Fibroblast of skin of right biceps (primary cell): ENCODE measurements around the gene SLC6A5.
"Not testable (repeated sequence)": the region's sequence is repeated elsewhere in the genome, so short reads cannot be mapped to it uniquely, and the experiment has no call there.

Experiments used
- DNase-seq: peaks from one replicate; pipeline ENCODE4 v3.0.0-alpha.2; 2013

SLC6A5 gene

DNA sequence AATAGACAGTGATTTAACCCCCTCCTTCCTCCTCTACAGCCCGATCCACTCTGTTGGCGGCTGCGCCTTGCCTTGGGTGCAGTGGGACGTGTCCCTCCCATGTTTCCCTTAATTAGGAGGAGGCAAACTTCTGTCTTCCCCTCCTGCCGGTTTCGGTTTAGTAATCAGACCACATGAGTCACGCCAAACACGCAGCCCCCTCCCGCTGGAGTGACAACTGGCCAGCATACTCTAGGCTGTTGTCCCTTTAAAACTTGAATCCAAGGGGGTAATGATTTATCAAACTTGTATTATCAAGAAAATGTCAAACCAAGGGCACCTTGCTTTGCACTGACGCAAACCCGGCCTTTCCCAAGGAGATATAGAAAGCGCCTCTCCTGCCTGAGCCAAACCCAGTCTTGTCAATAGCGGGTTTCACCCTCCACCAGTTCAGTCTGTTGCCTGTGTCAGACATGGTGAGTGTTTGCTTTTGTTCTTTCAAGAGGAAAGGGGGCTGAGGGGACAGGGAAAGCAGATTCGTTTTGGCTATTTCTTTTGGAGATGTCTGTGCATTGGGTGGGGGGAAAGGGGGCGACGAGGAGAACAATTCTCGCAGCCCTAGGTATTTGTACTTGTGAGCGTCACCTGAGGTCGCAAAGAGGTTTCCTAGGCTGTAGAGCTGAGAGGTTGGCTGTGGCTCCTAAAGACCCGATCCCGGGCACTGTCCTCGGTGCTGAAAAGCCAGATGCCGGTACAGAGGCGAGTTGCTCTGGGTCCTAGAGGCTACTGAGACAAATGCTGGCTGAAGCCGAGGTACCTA is at the start of gene SLC6A5:
Gene SLC6A5 (plus strand): TSS at position 388 of the 799 bp plus-strand sequence. CDS start 65 bp downstream, at position 453.
- DNase-seq, result peak; percentile 35

DNA sequence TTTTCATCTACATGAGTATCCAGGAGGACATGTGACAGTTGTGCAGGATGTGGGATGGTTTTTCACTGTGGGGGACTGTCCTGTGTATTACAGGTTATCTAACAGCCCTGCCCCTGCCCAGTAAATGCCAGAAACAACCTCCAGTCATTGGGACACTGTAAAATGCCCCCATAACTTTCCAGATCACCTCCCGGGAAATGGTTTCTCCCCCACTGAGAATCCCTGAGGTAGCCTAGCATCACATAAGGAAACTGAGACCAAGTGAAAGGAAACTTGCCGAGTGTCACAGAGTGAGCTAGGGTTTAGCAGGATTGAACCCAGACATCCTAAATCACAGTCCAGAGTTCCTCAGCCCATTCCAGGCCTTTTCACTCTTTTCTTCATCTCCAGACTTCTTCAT is 48.3 kb upstream of the SLC6A5 start:
- no peak for DNase-seq

DNA sequence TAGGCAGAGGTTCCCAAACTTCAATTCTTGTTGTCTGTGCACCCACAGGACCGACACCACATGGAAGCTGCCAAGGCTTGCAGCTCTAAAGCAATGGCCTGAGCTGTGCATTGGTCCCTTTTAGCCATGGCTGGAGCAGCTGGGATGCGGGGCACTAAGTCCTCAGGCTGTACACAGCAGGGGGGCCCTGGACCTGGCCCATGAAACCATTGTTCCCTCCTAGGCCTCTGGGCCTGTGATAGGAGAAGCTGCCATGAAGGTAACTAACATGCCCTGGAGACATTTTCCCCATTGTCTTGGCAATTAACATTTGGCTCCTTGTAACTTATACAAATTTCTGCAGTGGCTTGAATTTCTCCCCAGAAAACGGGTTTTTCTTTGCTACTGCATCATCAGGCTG is 43.6 kb upstream of the SLC6A5 start:
- DNase-seq, result no peak

DNA sequence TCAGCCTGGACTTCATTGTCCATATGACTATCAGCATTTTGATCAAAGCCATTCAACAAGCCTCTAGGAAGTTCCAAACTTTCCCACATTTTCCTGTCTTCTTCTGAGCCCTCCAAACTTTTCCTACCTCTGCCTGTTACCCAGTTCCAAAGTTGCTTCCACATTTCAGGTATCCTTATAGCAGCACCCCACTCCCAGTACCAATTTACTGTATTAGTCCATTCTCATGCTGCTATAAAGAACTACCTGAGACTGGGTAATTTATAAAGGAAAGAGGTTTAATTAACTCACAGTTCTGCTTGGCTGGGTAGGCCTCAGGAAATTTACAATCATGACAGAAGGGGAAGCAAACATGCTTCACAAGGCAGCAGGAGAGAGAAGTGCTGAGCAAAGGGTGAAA is 43.0 kb upstream of the SLC6A5 start:
- not testable (repeated sequence) for DNase-seq

DNA sequence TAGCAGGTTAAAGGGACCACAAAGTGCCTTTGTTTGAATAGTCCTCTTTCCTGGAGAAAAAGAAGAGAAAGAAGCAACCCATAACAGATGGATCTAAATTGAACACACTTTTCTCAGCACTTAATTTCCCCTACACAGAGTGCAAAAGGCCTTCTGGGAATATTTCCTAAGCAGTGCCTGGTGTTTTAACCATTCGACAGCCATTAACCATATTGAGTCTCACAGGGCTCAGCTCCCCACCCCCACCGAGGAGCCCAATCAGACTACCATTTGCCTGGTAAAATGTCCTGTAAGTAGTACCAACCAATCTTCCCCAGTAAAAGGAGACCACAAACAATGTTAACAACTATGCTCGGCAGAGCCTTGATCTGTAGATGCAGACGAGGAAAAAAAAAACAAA is 40.7 kb upstream of the SLC6A5 start:
- DNase-seq, result no peak

DNA sequence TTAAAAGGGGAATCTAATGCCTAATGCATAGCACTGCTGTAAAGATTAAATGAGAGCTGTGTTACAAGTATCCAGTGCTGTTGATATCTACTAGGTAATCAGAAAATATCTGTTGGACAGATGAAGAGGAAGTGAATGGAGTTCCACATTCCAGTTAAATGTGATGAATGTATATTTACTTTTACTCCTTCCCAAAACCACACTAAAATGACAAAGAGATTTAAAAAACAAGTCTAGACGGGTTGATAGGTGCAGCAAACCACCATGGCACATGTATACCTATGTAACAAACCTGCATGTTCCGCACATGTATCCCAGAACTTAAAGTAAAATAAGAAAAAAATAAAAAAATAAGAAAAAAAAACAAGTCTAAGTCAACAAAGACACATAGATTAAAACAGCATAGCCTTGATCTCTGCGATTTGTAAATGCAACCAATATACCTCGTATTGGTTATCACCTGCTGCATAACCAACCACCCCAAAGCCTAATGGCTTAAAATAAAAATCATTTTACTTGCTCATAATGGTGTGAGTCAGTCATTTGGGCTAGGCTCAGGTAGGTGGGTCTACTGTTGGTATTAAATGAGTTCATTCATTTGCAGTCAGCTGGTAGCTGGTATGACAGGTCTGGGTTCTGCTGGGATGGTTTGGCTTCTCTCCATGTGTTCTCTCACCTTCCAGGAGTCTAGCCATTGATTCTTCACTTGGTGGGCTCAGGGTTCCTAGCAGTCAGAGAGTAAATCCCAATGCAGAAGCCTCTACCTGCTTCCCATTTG is 39.7 kb upstream of the SLC6A5 start:
- DNase-seq, result no peak

DNA sequence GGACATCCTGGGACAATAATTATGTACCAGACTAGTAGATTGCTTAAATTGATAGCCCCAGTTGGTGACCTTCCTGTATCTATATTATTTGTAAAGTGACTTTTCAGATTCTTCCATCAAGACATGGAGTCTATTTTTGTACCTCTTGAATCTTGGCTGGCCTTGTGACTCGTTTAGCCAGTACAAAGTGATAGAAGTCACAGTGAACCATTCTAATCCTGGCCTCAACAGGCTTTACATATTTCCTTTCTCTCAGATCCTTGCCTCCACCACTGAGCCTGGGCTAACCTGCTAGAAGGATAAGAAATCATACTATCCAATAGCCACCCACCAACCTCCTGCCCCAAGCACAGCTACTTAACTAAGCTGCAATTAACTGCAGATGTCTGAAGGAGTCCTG is 37.5 kb upstream of the SLC6A5 start:
- DNase-seq, result no peak

DNA sequence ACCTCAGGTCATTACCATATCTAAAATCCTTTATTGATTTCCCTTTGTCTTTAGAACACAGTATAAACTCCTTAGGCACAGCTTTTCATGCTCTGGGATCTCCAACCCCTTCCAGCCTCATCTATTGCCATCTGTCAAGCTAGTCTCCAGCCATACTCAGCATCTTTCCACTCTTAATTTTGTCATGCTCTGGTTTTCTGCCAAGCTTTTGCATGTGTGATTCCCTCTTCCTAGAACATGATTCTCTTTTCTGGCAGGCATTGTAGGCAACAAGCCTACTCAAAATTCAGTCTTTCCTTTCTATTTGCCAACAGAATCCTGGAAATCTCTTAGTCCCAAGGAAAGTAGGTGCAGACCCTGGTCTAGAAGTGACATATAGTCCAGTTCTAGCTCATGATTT is 35.5 kb upstream of the SLC6A5 start:
- DNase-seq, result no peak

DNA sequence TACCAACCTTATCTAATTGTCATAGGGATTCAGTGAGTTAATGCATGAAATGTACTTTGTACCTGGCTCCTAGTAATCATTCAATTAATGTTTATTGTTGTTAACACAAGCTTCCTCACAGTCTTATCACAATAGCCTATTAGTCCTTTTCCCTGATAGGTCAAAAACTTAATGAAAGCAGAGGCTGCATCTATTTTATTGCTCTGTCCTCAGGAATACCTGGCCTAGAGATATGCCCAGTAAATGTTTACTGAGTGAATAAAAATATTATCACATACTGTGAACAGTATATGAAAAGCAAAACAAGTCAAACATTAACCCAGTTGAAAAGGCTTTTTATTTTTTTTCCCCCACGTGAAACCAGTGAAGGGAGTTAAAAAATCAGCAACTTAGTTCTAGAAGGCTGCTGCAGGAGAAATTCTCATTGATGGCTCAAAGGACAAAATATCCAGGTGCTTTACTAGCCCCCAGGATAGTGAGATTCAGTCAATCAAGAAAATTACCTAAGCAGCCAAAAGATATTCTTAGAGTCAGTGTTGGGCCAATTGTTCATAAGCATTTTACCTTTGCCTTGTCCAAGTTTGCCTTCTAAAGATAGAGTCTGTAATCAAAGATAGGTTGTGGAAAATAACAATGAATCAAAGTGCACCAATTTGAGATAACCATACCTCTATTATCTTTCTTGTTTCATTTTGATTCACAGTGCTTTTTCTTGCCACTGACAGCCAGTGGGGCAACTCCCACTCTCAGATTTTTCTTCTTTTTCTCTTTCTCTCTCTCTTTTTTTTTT is 34.4 kb upstream of the SLC6A5 start:
- DNase-seq, result no peak

DNA sequence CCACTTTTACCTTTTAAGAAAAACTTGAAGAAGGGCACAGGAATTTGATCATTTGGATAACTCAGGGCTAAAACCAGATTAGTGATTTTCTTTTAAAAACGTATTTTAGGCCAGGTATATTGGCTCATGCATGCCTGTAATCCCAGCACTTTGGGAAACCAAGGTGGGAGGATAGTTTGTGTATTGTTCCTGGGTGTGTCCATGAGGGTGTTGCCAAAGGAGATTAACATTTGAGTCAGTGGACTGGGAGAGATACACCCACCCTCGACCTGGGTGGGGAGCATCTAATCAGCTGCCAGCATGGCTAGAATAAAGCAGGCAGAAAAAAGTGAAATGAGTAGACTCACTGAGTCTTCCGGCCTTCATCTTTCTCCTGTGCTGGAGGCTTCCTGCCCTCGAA is 33.3 kb upstream of the SLC6A5 start:
- DNase-seq, result not testable (repeated sequence)

DNA sequence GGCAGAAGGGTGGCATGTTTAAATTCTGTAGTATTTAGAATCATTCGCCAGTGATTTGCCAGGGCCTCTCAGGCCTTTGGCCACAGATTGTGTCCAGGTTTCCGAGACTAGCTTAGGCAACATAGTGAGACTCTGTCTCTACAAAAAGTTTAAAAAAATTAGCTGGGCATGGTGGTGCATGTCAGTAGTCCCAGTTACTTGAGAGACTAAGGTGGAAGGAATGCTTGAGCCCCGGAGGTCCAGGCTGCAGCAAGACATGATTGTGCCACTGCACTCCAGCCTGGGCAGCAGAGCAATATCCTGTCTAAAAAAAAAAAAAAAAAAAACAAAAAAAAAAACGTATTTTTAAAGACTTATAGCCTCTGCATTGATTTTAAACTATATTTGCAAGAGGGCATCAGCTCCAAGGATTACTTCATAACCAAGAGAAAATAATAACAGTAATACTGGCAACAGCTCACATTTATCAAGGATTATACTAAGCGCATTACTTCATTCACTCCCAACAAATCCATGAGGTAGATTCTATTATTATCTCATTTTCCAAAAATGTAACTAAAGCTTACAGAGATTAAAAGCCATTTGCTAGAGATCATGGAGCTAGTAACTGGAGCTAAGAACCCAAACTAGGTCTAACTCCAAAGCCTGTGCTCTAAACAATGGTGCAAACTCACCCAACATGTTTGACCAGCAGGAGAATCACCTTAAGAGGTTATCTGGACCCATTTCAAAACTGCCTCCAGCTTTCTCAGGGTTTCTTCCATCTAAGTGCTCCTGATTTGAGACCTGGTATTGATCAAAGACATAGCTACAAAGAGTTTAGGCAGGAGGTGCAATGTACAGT is 32.6 kb upstream of the SLC6A5 start:
- no peak for DNase-seq

DNA sequence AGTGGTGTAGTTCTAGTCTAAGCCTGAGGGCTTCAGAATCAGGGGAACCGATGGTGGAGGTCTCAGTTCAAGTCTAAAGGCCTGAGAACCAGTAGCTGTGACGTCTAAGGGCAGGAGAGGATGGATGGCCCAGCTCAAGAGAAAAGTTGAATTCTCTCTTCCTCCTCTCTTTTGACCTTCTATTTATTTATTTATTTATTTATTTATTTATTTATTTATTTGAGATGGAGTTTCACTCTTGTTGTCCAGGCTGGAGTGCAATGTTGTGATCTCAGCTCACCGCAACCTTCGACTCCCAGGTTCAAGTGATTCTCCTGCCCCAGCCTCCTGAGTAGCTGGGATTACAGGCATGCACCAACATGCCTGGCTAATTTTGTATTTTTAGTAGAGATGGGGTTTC is 19.7 kb upstream of the SLC6A5 start:
- not testable (repeated sequence) for DNase-seq

DNA sequence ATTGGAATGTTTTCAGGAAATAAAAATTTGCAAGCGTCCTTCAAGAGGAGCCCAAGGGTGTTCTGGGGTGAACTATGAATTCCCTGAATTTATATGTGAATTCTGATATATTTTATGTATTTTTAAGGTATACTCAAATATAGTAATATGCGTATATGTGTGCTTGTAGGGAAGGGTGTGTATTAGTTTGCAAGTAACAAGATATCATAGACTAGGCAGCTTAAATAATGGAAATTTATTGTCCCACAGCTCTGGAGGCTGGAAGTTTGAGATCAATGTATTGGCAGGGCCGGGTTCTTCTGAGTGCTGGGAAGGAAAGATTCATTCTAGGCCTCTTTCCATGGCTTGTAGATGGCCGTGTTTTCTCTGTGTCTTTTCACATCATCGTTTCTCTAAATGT is 16.2 kb upstream of the SLC6A5 start:
- DNase-seq, result no peak

DNA sequence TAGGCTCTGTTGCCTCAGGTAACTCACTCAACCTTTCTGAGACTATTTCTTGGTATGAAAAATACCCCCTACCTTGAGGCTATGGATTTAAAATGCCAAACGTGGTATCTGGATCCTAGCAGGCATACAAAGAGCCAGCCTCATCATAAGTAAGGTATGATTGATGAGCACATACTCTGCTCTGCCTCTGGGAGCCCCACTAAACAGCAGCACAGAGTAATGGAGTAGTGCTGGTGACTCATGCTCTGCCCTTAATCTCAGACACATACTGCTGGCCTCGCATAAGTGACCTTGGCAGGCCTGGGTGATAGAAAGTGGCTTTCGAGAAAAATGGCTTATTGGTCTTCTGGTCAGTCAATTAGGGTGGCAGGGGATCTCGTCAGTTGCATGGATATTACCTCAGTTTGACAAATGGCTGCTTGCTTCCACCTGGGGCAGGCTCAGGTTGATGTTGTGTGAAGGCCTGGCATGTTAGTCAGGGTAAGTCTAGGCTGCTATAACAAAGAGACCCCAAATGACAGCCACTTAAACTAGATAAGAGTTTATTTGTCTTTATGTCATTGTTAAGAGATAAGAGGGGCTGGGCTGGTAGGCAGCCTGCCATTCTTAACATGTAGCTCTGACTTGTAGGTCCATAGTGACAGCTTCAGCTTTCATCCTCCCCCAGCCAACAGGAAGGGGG is 15.2 kb upstream of the SLC6A5 start:
- DNase-seq, result no peak

DNA sequence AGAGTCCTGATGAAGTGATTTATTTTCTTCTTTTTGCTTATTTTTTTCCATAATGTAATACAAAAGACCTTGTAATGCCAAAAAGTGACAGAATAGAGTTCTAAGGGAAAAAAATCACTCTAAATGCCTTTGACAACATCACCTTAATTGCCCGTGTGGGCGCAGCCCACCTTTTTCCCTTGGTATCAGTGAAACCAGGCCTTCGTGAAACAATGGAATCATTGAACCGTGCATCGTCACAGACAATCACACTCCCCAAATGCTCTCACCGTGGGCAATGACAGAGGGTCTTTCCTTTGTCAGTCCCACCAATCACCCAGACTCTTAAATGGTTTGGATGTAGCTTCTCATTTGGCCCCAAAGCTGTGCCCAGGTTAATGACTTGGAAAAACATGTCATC is 9.6 kb upstream of the SLC6A5 start:
- DNase-seq, result no peak

DNA sequence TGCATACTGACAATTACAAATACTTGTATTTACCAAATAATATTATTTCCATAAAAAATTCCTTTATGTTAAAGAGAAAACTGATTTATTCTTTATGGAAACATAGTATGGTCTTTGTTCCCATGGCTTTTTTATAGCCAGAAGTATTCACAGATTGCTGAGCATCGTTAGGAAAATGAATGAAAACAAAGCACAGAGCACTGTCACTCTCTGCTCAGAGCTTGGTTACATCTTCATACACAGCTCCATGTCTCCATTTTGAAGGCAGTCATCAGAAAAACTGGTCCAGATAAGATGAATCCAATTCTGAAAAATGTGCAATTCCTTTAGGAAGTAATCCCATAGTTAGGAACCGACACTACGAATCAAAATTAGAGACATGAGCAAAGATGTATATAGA is 9.0 kb upstream of the SLC6A5 start:
- no peak for DNase-seq

DNA sequence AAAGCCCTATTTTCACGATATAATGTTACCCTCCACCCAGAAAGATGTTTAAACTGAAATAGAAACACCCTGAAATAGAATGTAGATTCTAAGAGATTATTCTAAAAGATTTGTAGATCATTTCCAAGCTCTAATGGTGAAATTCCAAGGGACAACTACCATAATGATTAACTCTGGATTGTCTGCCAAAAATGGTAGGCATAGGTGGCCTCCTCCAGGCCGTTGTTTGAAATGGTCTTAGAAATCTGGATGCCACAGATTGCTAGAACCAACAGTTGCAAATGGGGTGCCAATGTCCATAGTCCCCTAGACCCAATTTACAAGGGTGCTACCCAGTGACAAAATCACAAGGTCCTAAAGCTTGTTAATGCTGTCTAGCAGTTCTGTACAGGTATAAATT is 6.7 kb upstream of the SLC6A5 start:
- DNase-seq, result no peak

DNA sequence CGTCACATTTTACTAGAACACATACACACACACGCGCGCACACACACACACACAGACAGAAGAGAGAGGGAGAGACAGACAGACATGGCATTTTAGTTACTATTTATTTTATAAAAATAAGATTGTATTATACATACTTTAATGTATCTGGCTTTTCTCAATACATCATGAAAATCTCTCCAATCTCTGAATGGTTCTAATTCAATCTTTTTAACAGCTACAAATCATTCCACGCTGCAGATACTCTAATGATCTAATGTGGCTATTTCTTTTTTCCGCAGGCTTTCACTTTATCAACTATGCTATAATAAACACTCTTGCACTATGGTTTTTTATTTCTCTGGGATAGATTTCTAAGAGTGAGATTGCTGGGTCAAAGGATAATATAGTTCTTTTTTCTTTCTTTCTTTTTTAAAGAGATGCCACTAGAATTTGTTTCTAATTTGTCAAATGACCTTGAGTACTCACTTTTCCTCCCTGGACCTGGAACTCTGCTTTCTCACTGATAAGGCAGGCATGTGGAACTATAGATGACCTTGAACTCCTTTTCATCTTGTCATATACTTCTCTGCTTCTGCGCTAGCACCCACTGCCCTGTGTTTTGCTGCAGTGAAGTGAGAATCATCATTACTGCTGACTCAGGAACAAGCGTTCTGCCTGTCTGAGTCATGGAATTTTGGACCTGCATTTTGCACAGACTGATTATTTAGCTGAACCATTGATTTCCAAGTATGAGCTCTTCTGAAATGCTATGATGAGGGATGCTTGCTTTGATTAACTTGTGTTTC is 4.9 kb upstream of the SLC6A5 start:
- no peak for DNase-seq

DNA sequence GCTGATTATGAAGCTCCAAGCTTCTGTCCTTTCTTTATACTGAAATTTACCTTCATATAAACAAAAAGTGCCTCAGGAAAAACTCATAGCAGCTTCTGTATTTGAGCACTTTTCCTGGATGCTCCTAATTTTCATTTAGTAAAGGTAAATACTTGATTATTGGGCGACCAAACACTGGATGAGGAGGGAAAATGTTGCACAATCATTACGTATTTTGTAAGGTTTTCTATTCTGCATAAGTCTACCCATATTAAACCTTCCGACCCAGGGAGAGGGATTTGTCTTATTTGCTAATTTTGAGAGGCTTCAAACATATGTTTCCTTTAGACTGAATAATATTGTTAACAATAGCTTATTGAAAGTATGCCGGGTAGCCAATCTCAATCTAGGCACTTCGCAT is 4.3 kb upstream of the SLC6A5 start:
- DNase-seq, result no peak

DNA sequence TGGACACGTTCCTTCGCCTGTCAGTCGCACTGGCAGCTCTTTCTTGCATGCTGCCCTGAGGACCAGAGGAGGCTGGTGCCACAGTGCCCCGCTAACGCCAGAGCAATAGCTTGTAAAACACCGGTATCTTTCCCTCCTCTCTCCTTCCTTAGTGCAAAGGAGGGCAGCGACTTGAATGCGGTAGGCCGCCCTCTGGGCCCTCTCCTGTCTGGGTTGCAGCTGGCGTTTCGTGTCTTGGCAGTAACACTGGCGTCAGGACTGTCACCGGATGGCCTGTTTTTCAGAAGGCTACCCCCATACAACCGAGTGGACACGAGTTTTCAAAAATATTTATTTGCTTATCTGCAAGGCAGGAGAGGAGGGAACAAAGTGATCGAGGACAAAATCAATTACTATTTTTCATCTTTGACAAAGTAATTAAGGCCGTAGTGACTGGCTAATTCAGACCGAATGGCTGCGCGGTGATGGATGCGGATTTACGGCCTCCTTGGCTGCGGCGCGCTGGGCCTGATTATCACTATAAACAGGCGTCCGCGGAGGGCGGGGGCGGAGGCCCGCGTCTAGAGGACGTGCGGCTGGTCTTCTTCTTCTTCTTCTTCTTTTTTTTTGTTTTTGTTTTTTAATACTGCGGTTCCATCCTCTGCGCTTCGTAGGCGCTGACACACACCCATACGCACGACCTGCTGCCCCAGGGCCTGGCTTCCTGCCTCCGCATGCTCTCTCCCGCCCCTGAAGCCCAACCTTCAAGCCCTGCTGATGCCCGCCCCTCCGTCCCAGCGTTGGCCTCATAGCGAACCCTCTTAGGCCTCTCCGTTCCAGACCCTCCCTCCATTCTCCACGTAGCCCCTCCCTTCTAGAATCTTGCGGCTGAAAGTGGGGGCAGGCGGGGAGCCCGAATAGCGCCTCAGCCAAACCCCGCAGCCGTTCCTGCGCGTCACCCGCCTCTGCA is 2.9 kb upstream of the SLC6A5 start:
- DNase-seq, result no peak
